G401.6 (cell line): Measurements from ENCODE around the gene HSPH1.
"Not testable (repeated sequence)": the region's sequence is repeated elsewhere in the genome, so short reads cannot be mapped to it uniquely, and the experiment has no call there.

Experiments used
- FAIRE-seq: peaks from 2 replicates; lab custom pipeline; 2012; peaks lifted over from hg19 to GRCh38; lab: Jason Lieb, UNC

The HSPH1 gene

GRCh38 chr13:31124204-31124603 lies 37.5 kb downstream of the HSPH1 start:
- no peak for FAIRE-seq

GRCh38 chr13:31122544-31123260 lies 39.0 kb downstream of the HSPH1 start:
- FAIRE-seq: no peak

GRCh38 chr13:31122143-31122542 lies 39.6 kb downstream of the HSPH1 start:
- no peak for FAIRE-seq

- FAIRE-seq: no peak
These were observed 40.1 kb downstream of the HSPH1 start for GRCh38 chr13:31121379-31122140.

GRCh38 chr13:31119966-31120700 lies 41.6 kb downstream of the HSPH1 start:
- FAIRE-seq: no peak

- FAIRE-seq: no peak
These were observed 42.2 kb downstream of the HSPH1 start for GRCh38 chr13:31119526-31119925.

GRCh38 chr13:31116224-31116623 lies 45.5 kb downstream of the HSPH1 start:
- FAIRE-seq: no peak

- no peak for FAIRE-seq
These were observed 46.1 kb downstream of the HSPH1 start for GRCh38 chr13:31115616-31116015.

- no peak for FAIRE-seq
These were observed 47.1 kb downstream of the HSPH1 start for GRCh38 chr13:31114641-31115040.

- no peak for FAIRE-seq
These were observed 50.6 kb downstream of the HSPH1 start for GRCh38 chr13:31111136-31111535.

- FAIRE-seq: no peak
These were observed 51.1 kb downstream of the HSPH1 start for GRCh38 chr13:31110617-31111016.

- FAIRE-seq: no peak
These were observed 51.5 kb downstream of the HSPH1 start for GRCh38 chr13:31110169-31110568.

GRCh38 chr13:31107109-31107508 lies 54.6 kb downstream of the HSPH1 start:
- FAIRE-seq: no peak

- no peak for FAIRE-seq
These were observed 55.8 kb downstream of the HSPH1 start for GRCh38 chr13:31105856-31106255.

- no peak for FAIRE-seq
These were observed 56.5 kb downstream of the HSPH1 start for GRCh38 chr13:31105020-31105795.

GRCh38 chr13:31102905-31103304 lies 58.8 kb downstream of the HSPH1 start:
- no peak for FAIRE-seq

- no peak for FAIRE-seq
These were observed 60.1 kb downstream of the HSPH1 start for GRCh38 chr13:31101472-31102170.

GRCh38 chr13:31100721-31101120 lies 61.0 kb downstream of the HSPH1 start:
- FAIRE-seq: no peak

GRCh38 chr13:31097911-31098434 lies 63.7 kb downstream of the HSPH1 start:
- not testable (repeated sequence) for FAIRE-seq

- no peak for FAIRE-seq
These were observed 64.9 kb downstream of the HSPH1 start for GRCh38 chr13:31096654-31097302.
